ENCODE data around the gene C6orf89. TPM values are rescaled to one million over a fixed set of nuclear protein-coding genes. Genes with fewer than 3 reads are reported as not detected.

The C6orf89 gene
- total and polyA plus RNA-seq, 2 of the 13 experiments (the other 11 are each of a cell fraction or from before 2014, with no cell fraction given), result 22.1 to 32.2 TPM

DNA sequence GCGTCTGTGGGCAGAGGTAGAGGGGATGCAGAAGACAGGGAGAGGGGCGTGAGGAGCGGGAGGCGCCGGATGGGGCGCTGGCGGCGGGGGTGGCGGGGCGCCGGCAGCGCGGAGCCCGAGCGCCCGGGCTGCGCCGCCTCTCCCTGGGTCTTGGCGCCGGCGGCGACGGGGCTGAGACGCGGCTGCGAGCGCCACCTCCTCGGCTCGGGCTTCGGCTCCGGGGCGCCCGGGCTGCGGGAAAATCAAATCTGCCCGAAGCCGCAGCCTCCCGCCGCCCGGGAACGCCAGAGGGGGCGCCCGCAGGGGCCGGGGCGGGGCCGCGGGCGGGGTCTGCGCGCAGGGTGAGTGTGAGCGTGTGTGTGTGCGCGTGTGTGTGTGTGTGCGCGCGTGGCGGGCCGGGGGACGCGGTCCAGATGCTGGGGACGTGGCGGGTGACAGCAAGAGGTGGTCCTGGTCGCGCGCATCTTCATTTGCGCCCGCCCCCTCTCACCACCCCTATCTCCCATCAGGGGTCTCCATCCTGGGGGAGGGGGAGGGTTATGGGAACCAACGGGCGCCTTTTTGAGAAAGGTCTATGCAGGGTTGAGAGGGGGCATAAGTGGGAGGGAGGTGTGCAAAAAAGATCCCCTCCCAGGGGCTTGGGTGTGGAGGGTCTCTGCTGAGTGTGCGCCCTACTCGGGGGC, 45.9 kb upstream of the C6orf89 start (continued):
- TF ChIP-seq ZBTB43 (CRISPR knock-in tag; conservative IDR thresholded peaks at IDR 0.05), result peak; percentile 85
- no peak for TF ChIP-seq GPBP1L1 (CRISPR knock-in tag; IDR thresholded peaks at IDR 0.05)
- no peak for TF ChIP-seq DMTF1 (CRISPR knock-in tag; IDR thresholded peaks at IDR 0.05)
- no peak for TF ChIP-seq THAP9 (CRISPR knock-in tag; IDR thresholded peaks at IDR 0.05; ENCODE audit: borderline replicate concordance)
- no peak for TF ChIP-seq SP140L (CRISPR knock-in tag; IDR thresholded peaks at IDR 0.05; ENCODE audit: borderline replicate concordance)
- TF ChIP-seq MAX (IDR thresholded peaks at IDR 0.05), result no peak
- TF ChIP-seq, protein P1, sequence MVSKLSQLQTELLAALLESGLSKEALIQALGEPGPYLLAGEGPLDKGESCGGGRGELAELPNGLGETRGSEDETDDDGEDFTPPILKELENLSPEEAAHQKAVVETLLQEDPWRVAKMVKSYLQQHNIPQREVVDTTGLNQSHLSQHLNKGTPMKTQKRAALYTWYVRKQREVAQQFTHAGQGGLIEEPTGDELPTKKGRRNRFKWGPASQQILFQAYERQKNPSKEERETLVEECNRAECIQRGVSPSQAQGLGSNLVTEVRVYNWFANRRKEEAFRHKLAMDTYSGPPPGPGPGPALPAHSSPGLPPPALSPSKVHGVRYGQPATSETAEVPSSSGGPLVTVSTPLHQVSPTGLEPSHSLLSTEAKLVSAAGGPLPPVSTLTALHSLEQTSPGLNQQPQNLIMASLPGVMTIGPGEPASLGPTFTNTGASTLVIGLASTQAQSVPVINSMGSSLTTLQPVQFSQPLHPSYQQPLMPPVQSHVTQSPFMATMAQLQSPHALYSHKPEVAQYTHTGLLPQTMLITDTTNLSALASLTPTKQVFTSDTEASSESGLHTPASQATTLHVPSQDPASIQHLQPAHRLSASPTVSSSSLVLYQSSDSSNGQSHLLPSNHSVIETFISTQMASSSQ (IDR thresholded peaks at IDR 0.05; ENCODE audit: low read depth), result no peak
- TF ChIP-seq, protein P1 (CRISPR knock-in tag; IDR thresholded peaks at IDR 0.05; ENCODE audit: borderline replicate concordance), result no peak
- TF ChIP-seq ZNF451 (CRISPR knock-in tag; IDR thresholded peaks at IDR 0.05), result no peak
- TF ChIP-seq, protein P2, sequence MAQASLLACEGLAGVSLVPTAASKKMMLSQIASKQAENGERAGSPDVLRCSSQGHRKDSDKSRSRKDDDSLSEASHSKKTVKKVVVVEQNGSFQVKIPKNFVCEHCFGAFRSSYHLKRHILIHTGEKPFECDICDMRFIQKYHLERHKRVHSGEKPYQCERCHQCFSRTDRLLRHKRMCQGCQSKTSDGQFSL (CRISPR knock-in tag; IDR thresholded peaks at IDR 0.05), result no peak
- TF ChIP-seq, protein P3, sequence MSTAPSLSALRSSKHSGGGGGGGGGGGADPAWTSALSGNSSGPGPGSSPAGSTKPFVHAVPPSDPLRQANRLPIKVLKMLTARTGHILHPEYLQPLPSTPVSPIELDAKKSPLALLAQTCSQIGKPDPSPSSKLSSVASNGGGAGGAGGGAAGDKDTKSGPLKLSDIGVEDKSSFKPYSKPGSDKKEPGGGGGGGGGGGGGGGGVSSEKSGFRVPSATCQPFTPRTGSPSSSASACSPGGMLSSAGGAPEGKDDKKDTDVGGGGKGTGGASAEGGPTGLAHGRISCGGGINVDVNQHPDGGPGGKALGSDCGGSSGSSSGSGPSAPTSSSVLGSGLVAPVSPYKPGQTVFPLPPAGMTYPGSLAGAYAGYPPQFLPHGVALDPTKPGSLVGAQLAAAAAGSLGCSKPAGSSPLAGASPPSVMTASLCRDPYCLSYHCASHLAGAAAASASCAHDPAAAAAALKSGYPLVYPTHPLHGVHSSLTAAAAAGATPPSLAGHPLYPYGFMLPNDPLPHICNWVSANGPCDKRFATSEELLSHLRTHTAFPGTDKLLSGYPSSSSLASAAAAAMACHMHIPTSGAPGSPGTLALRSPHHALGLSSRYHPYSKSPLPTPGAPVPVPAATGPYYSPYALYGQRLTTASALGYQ (CRISPR knock-in tag; IDR thresholded peaks at IDR 0.05), result no peak

All from HepG2 (cell line).